ENCODE results near the gene CMTM4. TPM values are rescaled to one million over a fixed set of nuclear protein-coding genes. Genes with fewer than 3 reads are reported as not detected.

Gene CMTM4
- polyA plus RNA-seq (ENCODE audit: insufficient read length in 4 of 4): 10 to 100 TPM; 21.0 to 67.0 (median 62.7) TPM

DNA sequence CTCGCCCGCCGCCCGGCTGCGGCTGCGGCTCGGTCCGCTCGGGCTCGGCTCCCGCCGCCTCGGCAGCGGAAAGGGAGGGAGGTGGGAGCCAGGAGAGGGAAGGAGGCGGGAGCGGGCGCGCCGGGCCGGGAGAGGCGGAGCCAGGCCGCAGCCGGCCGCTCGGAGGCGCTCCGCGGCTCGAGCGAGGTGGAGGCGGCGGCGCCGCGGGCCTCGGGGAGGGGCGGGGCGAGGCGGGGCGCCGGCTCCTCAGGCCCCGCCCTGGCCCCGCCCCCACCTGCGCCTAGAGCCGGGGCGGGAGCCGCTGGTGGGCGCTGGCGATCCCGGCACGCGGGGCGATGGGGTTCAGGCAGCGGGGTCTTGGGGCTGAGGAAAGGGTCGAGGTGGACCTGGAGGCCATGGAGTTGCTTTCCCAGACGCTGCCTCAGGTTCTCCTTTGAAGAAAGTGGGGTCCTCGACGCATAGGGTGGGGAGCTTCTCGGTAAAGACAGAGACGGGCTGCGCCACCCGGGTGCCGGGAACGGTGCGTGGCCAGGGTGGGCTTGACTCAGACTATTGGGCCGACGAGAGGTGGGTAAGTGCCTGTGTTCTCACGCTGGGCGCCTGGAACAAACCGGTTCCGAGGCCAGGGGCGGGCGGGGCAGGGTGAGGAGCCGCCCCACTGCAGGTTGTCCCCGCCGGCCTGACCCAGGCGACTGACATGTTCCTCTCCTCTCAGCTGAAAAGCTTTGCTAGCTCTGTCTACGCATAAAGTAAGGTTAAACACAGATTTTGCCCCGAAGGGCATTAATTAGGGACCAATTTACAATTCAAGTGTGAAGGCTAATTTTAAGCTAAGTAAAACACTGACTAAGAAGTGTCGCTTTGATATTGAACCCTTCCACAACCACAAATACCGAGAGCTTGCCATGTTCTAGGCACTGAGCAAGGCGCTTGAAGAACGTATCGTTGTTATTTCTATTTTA is at the start of gene CMTM4:
CMTM4 (minus strand) TSS at position 75 of the 962 bp plus-strand sequence. CDS start 218 bp downstream, outside the sequence.
- DNase-seq (ENCODE audit: low read depth in 4 of 4, low spot score in 3 of 4): peak; percentile 59 to 83 (median 80)

DNA sequence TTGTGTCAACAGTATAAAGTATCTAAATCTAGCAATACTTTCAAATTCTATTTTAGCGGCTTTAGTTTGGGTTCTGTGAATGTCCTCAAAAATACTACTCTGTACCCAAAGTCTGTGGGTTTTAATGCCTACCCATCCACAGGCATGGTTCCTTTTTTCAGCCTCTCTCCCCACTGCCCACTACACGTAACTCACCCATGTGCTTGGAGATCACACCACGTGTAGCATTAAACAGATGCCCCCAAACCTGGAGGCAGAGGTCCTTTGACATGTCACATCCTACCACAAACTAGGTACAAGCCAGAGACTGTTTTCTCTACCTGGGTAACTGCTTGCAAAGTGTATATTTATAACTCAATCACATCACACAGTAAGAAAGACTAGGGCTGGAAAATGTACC is 49.5 kb upstream of the CMTM4 start:
- no peak for DNase-seq (ENCODE audit: low read depth in 4 of 4, low spot score in 3 of 4)

DNA sequence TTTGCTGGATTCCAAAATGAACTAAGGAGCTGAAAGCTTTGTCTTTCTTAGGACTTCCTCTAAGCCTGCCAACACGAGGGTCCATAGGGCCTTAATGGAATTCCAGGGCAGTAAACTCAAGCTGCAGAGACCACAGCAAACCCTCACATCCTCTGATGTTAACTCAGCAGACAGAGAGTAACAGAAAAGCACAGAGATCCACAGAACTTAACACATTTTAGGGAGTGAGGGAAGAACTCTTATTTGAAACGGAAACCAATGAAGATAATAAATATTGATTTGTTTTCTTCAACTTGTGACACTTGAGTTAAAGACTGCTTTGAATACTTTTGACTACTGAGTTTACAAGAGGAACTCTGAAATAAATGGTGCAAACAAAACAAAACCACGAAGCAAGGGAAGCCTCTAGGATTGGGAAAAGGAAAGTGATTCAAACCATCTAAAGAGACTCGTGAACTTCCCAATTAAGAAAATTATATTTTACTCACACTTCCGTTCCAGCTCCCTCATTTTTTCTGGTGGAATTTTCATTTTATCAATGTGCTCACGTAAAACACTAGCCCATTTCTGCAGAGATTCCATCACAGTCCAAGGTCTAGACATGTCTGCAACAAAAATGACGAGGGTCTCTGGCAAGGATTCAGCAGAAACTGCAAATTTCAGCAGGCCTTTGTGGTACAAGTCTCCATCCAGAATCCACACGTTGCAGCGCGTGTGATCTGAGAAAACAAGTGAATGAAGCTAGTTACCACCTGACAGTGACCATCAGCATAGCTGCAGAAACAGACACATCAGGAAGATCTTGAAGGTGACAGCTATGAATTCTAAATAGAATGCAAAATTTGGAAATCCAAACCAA is 45.6 kb upstream of the CMTM4 start:
- DNase-seq (ENCODE audit: low read depth in 4 of 4, low spot score in 3 of 4): no peak

DNA sequence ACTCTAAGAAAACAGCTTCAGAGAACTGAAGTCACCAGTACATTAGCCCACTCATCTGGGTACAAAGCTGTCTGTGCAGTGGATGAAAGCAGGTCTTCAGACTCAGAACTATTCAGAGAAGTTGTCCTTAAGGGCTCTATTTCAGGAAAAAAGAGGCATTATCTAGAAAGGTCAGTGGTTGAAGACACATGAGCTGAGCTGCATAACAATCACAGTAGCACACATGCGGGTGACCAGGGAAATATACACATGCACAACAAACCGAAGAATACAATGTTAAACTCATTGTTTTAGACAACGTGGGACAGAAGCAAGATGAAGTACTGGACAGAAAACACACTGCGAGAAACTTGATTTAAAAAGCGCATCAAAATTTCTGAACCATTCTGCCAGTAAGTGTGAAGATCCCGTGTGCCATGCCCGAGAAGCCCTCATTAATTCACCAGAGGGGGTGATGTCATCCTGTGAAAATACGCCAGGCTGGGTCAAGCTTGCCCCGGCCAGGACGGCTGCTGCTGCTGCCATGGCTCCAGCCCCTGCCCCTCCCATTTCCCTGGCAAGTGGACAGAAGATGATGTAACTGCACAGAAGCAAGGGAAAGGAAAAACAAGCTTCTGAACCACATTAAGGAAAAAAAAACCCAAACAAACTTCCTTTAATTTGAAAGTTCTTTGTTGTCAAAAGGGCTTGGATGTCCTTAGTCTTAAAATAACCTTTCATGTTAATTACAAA is 44.8 kb upstream of the CMTM4 start:
- peak in 1 of 4 donors; percentile 42 for DNase-seq (ENCODE audit: low read depth in 4 of 4, low spot score in 3 of 4)

DNA sequence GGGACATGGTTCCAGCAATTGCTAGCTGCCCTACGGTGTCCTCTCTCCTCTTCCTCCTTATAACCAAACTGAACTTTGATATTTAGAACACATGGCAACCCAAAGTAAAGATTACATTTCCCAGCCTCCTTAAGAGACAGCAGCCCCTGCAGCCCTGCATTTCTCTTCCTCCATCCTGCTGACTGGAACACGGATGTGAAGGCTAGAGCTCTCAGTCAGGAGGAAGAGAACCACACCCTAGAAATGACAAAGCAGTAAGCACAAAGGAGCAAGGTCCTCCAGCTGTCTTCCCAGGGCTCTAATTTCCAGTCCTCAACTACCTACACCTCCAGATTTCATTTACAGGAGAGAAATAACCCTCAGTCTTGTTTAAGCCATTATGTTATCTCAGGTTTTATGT is 44.0 kb upstream of the CMTM4 start:
- DNase-seq (ENCODE audit: low read depth in 4 of 4, low spot score in 3 of 4): no peak

DNA sequence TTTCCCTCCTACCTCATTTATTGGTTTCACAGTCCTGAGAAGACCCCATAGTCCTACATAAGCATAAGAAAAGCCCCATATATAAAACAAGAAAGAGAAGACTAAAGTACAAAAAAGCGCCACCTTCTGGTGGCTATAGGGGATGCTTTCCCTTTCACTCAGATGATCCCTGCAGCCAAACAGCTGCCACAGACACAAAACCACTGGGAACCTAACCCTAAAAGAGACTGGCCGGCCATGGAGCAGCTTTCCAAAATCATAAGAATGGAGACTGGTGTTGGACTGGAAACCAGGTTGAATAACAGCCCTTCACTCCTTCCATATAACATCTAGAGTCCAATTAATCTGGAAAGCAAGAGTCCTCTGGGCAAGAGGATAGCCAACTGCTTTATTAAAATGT is 43.5 kb upstream of the CMTM4 start:
- no peak for DNase-seq (ENCODE audit: low read depth in 4 of 4, low spot score in 3 of 4)

DNA sequence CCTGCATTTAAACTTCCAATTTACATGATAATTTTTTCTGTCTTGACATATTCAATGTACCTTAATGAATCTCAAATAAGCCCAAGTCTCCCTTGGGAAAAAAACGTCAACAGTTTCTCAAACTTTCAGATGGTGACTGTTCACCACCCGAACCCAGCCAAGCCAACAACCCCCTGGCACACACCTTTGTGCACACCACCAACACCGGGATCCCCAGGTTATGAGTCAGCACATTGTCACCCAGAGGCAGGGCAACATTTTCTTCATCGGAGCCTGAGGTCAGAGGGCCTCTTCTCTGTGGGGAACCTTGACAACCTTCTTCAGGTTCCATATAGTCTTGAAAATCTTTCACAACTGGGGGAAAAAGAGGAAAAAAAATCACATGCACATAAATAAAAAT is 39.3 kb upstream of the CMTM4 start:
- no peak for DNase-seq (ENCODE audit: low read depth in 4 of 4, low spot score in 3 of 4)

DNA sequence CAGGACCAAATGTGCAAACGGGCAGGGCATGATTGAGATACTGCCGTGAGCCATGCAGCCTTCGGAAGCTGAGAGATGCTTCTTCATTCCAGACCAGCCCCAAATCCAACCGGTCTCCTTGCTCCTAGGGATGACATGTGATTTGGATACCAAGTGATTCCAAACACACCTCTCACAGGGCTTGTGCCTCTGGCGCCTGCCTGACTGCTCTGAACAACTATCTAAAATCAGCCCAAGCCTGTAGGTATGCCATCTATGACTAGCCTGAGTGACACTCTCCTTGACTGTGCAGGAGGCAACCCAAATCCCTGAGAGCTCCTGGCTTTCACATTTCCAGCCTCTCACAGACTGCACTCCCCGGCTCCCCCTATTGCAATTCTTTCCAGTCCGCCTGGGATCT is 34.6 kb upstream of the CMTM4 start:
- no peak for DNase-seq (ENCODE audit: low read depth in 4 of 4, low spot score in 3 of 4)

DNA sequence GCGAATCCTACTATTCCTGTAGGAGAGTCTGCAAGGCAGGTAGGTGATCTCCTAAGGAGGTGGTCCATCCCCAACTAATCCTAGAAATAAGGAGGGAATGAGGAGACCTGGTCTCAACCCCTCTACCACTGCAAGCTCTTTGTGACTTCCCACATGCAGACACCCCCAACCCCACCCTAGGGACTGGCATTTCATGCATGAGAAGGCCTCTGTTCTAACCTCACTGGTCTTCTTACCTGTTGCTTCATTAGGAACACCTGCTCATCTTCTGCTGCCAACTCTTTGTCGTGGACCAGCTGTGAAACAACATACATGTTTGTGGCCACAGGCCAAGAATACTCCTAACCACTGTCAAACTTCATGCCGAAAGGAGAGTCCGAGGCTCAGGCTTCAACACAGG is 32.3 kb upstream of the CMTM4 start:
- no peak for DNase-seq (ENCODE audit: low read depth in 4 of 4, low spot score in 3 of 4)

DNA sequence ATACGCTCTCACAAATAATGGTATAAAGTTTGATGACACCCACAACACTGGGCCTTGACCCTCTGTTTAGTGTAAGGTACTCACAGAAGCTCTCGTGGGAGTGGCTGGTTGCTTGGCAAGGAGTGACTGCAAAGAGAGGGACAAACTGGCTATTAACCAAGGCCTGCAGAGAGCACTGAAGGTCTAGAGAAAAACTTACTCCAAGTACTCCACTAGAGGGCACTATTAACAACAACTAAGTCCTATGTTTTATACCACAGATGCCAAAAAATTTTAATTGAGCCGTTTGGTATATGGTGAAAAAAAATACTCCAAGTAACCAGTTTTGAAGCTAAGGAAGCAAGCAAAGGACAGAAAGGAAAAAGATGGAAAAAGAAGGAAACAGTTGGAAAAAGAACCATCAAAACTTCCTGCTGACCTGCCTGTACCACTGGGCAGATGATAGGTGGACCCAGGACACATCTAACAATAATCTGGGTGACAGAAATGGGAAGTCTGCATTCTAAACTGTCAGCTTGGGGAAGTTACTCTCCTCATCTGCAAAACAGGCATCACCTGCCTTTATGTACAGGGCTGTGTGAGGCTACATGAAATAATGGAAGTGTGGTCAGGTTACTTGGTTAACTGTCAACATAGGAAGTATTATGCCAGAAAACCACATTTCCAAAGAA is 31.7 kb upstream of the CMTM4 start:
- DNase-seq (ENCODE audit: low read depth in 4 of 4, low spot score in 3 of 4): no peak

DNA sequence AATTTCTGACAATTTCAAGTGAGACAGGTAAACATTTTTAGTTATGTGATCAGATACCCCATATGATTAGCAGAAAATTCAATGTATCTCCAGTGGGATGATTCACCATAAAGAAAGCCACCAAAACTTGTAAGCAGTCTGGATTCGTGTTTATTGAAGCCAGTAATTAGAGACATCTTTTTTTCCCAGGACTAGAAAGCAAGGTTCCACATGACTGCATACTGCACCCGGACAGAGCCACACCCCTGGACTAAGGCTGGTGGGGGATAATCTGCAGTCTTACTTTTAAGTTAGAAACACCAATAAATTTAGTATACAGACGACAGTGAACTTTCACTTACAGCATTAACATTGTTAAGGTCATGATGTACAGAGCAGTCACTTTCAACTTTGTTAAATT is 24.2 kb upstream of the CMTM4 start:
- DNase-seq (ENCODE audit: low read depth in 4 of 4, low spot score in 3 of 4): no peak

DNA sequence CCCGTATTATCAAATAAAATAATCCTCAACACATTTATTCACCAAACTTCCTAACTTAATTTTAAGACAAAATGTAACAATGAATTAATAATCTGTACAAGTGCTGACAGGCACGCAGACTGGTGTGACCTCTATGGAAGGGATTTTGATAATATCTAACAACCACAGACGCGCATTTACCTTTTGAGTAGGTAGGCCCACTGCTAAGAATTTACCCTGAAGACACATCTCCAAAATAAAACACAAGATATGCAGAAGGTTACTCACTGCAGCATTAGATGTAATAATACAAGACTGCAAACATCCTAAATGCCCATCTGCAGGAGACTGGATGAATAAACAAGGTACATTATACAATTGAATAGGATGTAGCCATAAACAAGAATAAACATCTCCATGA is 22.7 kb upstream of the CMTM4 start:
- DNase-seq (ENCODE audit: low read depth in 4 of 4, low spot score in 3 of 4): no peak

DNA sequence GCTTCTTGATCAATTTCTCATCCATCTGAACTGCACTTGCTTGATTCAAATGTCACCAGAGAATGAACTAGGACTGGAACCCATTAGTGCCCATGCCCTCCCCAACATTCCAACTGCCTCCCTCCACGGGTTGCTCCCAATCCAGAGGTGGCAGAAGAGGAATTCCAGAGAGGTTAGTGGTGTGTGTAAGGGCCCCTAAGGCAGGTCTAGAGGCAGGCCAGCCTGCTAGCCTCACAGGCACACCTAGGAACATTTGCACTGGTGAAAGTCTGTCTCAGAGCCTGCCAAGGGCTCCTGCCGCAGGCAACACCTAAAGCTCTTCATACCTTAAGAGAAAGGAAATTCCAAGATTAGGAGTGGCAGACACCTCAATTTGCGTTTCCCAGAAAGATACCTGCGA is 21.2 kb upstream of the CMTM4 start:
- no peak for DNase-seq (ENCODE audit: low read depth in 4 of 4, low spot score in 3 of 4)

DNA sequence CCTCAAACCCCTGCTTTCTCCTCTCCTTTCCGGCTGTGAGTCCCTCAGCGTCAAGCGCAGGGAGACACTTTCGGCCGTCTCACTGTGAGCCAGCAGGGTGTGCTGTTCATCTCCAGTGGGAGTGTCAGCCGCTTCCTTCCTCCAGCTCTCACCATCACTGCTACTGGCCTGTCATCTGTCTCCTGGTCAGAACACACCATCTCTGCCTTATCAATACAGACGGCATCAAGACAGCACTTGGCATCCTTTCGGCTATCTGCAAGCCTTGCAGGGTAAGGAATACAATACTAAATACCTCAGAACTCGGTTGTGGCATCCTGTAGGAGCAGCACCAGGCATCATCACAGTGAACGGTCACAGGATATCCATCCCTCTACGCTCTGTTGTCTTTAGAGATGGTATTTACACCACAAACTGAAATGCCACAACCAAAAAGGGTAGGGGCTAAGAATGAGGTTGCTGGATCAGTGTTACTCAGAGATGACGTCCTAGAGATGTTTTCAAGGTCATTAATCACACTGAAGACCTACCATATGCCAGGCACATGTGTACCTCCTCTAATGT is 20.7 kb upstream of the CMTM4 start:
- DNase-seq (ENCODE audit: low read depth in 4 of 4, low spot score in 3 of 4): no peak

DNA sequence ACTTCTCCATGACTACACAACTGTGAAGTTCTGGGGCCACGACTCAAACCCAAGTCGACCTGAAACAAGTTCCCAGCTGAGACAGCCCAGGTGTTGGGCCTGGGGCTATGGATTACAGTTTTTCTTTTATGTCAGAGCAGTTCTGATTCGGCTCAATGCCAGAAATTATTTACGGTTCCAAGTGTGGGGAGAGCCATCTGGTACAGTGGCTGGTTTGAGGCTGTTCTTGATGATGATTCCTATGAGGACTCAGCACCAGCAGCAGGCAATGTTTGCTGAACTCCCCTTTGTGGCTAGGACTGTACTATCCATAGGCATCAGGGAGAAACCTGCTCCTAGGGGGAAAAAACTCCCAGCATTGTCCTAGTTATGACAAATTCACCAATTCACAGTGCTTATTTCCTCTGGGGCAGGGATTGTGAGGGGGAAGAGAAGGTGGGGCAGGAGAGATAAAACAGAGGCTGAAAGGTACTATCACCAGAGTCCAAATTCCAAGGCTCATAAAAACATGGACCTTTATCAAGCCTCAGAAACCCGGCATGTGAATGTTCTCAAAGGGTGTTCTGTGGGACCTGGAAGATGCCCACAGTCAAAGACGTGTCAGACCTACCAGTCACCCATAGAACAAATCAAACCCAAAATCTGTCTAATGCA is 18.2 kb upstream of the CMTM4 start:
- DNase-seq (ENCODE audit: low read depth in 4 of 4, low spot score in 3 of 4): no peak

DNA sequence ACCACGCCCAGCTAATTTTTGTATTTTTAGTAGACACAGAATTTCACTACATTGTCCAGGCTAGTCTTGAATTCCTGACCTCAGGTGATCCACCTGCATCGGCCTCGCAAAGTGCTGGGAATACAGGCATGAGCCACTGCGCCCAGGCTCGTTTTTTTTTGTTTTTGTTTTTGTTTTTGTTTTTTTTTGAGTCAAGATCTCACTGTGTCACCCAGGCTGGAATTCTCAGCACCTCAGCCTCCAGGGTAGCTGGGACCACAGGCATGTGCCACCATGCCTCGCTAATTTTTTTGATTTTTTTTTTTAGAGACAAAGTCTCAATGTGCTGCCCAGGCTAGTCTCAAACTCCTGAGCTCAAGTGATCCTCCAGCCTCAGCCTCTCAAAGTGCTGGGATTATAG is 17.5 kb upstream of the CMTM4 start:
- no peak for DNase-seq (ENCODE audit: low read depth in 4 of 4, low spot score in 3 of 4)

DNA sequence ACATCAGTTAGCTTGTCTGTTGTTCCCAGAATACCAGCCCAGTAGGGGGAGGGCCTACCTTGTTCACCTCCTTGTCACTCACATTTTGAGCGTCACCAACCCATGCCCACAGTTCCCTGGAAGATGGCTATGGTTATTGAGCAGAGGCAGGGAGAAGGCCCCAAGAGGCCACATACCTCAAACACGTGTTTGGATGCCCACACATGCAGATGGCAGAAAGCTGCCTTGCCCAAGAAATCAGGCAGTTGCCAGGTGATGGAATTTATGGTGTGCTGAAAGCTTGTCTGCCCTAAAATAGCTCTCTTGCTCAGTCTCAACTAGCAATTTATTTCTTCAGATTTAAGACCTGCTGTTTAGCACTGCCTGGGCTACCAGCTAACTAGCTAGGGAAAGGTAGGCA is 16.5 kb upstream of the CMTM4 start:
- DNase-seq (ENCODE audit: low read depth in 4 of 4, low spot score in 3 of 4): no peak

DNA sequence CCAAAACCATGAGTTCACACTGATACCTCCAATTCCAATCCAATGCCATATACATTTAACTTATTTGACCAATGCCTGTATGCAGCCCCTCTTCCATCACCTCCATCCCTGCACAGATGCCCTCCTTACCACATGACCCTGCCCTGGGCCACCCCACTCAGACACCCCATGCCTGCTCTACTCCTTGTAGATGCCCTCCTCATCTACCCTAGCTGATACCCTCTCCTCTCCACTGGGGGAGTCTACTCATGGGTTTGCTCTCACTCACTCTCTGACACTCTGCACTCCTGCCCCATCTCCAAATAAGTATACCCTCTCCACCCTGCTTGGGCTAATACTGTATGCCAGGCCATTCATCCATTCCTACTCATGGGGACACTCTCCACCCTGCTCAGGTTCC is 16.0 kb upstream of the CMTM4 start:
- no peak for DNase-seq (ENCODE audit: low read depth in 4 of 4, low spot score in 3 of 4)

DNA sequence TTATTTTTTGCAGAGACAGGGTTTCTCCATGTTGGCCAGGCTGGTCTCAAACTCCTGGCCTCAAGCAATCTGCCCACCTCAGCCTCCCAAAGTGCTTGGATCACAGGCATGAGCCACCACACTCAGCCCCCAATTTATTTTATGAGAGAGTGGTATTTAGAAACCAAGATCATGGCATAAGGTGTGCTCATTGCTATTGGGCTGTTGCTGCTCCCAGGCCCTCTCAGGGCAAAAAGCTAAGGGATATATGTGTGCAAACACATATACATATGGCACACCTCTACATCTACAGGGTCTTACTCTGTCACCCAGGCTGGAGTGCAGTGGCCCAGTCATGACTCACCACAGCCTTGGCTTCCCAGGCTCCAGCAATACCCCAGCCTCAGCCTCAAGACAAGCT is 15.0 kb upstream of the CMTM4 start:
- DNase-seq (ENCODE audit: low read depth in 4 of 4, low spot score in 3 of 4): no peak

DNA sequence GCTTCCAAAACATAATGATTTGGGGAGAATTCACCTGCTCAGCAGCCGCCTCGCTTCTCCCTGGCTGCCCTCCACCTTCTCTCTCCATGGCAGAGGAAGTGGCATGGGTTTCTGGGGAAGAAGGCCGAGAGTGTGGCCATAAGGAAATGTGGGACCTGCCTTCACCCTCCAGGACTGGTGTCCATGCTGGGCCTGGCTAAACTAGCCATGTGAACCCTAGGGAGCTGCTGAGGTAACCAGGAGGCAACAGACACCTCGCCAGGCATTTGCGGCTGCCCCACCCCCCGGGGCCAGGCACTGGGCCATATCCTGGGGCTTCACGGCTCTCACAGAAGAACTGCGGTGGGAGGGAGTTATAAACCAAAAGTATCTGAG is 9.9 kb upstream of the CMTM4 start:
- no peak for DNase-seq (ENCODE audit: low read depth in 4 of 4, low spot score in 3 of 4)

Measured in left renal pelvis (tissue), 4 donors.